ENCODE measurements around the gene FOXJ2.
"Not testable (repeated sequence)": the region's sequence is repeated elsewhere in the genome, so short reads cannot be mapped to it uniquely, and the experiment has no call there.

Gene FOXJ2

DNA sequence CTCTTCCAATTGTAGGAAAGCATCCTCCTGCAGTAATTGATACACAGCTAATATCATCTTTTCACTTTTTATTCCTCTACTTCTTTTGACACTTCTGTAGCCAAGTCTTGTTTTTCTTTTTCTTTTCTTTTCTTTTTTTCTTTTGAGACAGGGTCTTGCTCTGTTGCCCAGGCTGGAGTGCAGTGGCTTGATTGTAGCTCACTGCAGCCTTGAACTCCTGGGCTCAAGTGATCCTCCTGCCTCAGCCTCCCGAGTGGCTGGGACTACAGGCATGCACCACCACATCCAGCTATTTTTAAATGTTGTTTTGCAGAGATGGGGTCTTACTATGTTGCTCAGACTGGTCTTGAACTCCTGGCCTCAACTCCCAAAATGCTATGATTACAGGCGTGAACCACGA is 39.3 kb downstream of the FOXJ2 start:
- not testable (repeated sequence) for DNase-seq

DNA sequence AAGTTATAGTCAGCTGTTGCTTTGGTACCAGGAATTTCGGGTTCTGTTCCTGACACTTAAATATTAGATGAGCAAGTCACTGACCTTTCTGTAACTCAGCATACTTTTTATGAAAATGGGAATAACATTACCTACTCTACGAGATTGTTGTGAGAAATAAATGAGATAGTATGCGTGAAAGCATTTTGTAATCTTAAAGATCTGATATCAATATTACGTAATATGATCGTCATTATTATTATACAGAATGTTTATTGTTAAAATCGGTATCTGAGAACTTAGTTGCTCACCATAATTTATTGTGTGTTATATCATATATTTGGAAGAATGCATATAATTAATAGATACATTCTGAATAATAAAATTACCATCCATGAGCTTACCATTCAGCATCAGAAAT is 43.4 kb downstream of the FOXJ2 start:
- no peak for DNase-seq

DNA sequence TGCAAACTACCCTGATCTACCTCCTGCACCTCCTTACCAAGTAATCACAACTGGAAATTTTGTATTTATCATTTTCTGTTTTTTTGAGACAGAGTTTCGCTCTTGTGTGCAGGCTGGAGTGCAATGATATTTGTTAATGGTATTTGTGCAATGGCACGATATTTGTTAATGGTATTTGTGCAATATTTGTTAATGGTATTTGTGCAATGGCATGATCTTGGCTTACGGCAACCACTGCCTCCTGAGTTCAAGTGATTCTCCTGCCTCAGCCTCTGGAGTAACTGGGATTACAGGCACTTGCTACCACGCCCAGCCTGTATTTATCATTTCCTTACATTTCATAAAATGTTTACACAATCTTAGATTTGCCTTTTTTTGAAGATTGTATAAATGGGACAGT is 43.9 kb downstream of the FOXJ2 start:
- DNase-seq = no peak

DNA sequence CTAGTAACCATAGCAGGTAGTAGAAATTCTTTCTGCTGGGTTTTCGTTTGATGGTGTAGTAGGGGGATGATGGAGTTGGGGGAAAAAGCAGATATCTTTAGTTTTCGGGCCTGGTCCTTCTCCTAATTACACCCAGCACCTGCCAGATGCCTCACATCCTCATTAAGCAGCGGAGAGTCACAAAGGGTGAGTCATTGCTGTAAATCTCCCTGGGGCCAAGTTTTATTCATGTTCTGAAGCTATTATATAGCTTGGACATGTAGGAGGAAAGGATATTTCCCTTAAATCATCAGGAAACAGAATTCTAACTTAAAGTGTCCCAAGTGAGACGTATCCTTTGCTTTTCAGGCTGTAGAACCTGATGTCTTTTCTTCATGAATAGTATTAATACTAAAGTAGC is 44.7 kb downstream of the FOXJ2 start:
- DNase-seq = peak in 1 of 2 donors; percentile 14

DNA sequence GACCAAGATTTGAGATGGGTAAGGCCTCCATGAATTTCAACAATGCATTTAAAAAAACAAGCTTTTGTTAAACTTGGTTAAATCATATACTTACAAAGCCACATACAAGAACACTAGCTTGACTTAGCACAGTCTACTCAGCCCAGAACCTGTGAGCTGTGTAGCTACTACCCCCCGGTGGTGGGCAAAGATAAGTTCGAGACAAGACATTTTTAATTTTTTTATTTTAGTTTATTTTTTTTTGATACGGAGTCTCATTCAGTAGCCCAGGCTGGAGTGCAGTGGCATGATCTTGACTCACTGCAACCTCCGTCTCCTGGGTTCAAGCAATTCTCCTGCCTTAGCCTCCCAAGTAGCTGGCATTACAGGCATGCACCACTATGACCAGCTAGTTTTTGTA is 45.9 kb downstream of the FOXJ2 start:
- DNase-seq = peak; percentile 77 to 78

DNA sequence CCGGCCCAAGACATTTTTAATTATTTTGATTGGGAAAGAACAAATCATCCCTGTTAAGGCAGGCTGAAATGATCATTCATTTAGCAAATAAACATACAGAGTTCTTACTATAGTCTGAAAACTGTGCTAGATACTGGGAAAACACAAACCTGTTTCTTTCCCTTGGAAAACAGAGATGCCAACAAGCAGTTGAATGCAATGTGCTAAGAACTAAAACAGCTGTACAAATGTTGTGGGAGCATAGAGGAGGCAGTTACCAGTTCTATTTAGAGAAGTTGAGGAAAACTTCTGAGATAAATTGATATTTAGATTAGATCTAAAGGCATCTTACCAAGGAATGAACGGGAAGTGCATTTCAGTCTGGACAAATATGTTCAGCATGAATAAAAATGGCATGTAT is 46.4 kb downstream of the FOXJ2 start:
- DNase-seq = no peak

DNA sequence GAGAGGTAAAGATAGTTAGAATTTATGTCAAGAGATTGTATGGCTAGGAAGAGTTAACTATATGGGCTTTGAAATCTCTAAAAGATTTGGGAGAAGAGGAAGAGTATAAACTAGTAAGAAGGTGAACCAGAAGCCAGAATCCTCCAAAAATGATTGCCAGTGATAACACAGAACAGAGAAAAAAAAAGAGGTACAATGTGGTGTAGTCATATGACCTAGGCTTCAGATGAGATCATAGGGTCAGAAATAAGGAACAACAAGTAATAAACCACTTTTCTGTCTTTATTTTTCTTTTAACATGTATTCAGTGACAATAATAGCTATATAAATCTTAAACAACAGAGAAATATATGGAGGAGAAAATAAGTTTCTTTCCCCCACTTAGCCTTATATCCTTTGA is 47.6 kb downstream of the FOXJ2 start:
- DNase-seq = no peak

DNA sequence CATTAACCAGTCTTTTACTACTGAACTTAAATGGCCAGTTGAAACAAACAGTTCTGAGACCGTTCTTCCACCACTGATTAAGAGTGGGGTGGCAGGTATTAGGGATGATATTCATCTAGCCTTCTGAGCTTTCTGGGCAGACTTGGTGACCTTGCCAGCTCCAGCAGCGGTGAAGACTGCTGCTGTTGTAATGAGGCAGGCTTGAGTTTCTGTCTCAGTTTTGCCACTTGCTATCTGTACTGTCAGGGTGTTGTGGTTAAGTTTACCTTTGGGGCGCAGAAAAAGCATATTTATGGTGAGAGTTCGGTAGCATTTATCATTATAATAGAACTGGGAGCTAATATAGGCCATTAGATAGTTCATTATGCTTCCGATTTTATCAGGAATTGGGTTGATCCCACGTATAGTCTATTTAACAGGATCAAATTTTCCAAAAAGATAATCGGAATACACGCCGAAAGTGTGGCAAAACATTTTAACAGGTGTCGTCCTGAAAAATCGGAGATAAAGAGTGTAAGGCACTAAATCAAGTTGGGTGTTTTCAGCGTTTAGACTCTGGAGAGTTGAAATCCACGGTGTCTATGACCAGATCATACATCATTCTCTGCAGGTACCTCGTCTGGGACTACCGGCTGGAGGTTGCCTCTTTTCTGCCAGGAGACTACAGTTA is 48.9 kb downstream of the FOXJ2 start:
- DNase-seq = peak; percentile 34 to 51

DNA sequence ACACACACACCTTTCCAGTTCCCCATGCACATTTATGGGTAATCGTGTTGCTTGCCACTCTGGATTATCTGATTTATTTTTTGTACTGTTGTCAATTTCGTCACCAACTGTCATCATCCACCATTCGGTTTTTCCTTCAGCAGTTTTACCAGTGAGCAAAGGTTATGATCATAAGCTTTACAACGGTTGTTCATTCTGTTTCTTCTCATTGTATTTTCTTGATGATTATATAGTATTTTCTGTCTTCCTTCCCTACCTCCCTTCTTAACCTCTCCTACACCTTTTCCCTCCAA is 50.2 kb downstream of the FOXJ2 start:
- DNase-seq = no peak

DNA sequence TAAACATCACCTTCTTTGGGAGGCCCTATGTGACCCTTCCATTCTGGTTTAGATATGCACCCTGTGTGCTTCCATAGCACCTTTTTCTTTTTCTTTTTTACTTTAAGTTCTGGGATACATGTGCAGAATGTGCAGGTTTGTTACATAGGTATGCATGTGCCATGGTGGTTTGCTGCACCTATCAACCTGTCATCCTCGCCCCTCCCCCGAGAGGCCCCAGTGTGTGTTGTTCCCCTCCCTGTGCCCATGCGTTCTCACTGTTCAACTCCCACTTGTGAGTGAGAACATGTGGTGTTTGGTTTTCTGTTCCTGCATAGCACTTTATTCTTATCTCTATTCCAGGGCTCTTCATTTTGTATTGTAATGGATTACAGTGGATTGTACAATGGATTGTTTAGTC is 51.8 kb downstream of the FOXJ2 start:
- not testable (repeated sequence) for DNase-seq

DNA sequence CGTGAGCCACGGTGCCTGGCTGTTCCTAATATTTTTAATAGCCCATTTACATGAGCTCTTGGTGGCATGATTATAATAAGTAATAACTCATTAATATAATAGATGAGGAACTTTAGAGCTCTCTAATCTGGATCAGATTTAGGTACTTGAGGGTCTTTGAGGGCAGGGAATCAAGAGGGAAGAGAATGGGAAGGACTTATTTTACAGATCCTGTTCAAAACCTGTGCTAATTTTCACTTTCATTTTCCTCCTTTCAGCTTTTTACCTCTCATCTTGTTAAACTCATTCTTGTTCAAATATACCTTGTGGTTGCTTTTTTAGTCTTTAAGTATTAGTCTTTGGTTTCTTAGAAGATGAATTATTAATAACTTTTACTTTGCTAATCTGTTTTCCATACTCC is 55.1 kb downstream of the FOXJ2 start:
- no peak for DNase-seq

DNA sequence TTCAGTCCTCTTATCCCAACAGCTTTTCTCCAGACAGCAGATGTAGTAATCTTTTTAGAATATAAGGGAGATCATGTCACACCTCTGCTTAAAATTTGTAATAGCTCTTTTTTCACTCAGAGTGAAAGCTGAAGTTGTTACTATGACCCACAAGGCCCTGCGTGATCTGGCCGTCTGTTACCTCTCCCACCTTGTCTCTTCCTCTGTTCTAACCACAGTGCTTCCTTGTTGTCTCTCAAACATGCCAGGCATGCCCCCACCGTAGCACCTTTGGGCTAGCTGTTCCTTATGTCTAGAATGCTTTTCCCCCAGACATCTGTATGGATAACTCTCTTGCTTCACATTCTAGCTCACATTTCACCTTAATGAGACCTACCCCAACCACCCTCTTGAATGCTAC is 56.1 kb downstream of the FOXJ2 start:
- DNase-seq = peak; percentile 42 to 58

DNA sequence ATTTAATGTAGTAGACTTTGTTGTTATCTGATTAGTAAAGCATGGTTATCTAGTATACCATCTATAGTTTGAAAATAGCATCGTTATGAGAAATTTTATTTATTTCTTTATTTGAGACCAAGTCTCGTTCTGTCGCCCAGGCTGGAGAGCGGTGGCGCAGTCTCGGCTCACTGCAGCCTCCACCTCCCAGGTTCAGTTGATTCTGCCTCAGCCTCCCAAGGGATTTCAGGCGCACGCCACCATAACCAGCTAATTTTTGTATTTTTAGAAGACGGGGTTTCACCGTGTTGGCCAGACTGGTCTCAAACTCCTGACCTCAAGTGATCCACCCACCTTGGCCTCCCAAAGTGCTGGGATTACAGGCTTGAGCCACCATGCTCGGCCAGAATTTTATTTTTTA is 56.8 kb downstream of the FOXJ2 start:
- not testable (repeated sequence) for DNase-seq

DNA sequence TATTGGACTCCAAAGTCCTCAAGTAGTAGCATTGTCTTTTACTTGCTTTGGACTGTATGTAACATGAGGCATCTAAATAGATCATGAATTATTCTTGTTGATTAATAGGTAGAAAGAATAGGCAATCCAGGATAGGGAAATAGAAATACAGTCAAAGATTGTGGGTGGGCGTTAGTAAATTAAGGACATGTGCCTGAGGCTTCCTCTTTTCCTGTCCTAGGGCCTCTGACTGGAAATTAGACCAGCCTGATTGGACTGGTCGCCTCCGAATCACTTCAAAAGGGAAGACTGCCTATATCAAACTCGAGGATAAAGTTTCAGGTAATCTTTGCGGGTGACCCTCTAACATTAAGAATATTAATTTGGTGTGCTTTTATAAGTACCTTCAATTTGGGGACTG is 57.2 kb downstream of the FOXJ2 start:
- DNase-seq = no peak

DNA sequence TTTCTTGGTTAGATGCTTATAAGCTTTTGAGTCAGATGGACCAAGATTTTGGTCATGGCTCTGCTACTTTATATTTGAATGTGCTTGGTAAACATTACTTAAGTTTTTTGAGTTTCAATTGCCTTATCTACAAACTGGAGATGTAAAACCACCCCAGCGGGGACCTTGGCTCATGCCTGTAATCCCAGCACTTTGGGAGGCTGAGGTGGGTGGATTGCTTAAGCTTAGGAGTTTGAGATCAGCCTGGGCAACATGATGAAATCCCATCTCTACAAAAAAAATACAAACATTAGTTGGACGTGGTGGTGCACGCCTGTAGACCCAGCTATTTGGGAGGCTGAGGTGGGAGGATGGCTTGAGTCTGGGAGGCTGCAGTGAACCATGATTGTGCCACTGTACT is 60.8 kb downstream of the FOXJ2 start:
- no peak for DNase-seq

DNA sequence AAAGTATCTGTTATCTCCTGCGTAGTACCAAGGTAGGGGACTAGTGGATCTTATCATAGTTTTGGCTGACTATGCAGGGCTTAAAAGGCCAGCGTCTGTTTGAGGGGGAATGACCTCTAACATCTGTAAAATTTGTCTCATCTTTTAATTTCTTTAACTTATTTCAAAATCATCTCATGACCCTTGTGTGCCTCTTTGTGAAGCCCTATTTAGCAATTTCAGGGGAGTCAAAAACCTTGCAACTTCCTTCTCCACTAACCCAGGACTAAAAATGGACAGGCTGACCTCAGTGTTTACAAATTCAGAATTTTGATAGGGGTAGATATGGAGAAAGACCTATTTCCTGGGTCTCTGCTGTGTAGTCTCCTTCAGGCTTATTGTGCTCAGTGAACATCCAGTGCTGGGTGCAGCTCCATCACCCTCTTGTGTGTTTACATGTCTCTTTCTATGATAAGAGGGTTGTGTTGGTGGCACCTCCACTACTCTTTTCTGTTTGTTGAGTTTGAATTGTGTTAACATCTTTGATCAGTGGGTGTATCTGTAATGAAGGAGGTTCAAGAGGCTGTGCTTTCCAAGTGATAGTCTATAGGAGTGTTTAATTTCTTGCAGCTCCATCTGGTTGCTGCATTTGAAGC is 63.9 kb downstream of the FOXJ2 start:
- DNase-seq = no peak

DNA sequence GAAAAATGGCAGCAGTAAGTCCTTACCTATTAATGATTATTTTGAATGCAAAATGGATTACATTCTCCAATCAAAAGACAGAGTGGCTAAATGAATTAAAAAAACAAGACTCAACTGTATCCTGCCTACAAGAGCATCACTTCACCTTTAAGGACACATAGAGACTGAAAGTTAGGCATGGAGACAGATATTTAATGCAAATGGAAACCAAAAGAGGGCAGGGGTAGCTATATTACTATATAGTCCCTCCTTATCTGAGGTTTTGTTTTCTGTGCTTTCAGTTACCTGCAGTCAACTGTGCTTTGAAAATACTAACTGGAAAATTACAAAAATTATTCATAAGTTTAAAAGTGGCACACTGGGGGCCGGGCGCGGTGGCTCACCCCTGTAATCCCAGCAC is 66.7 kb downstream of the FOXJ2 start:
- DNase-seq = no peak

Data from CD4-positive, alpha-beta T cell treated with Interleukin-1 beta for 1 hour (primary cell).